Measurements from ENCODE around the gene POLG. TPM values are rescaled to one million over a fixed set of nuclear protein-coding genes. Genes with fewer than 3 reads are reported as not detected.

Gene POLG
- total and polyA plus RNA-seq, 2 of the 13 experiments (the other 11 are each of a cell fraction or from before 2014, with no cell fraction given) = 26.6 to 35.5 TPM

Small RNA genes within 50 kb of the gene (microRNA-seq; reads per million reads assigned to microRNA genes)
- not detected for gene MIR6766
- not detected for gene MIR9-3

Small RNA genes within 50 kb of the gene (small RNA-seq; reads per million reads assigned to genes)
- 0 reads per million in 3 experiments for gene MIR6766 (ENCODE audit: insufficient read depth in 2 of 3, insufficient read length in 3 of 3, low read depth in 2 of 3, low replicate concordance in 1 of 3)

Other genes starting within 250 kb of the POLG start
- 12.2 and 22.4 TPM in 2 replicates for gene ABHD2, start 246.4 kb downstream of the POLG start, total RNA-seq (2016; rRNA removed; fragmentation: Illumina TruSeq; extraction: Trizol)
- gene ABHD2, start 246.4 kb downstream of the POLG start, polyA plus RNA-seq (2011; rRNA removed) = 14.8 and 16.9 TPM in 2 replicates
- not detected in 2 replicates for gene RLBP1, start 113.2 kb downstream of the POLG start, total RNA-seq (2016; rRNA removed; fragmentation: Illumina TruSeq; extraction: Trizol)
- 0.07 and 0.22 TPM in 2 replicates for gene RLBP1, start 113.2 kb downstream of the POLG start, polyA plus RNA-seq (2011; rRNA removed)
- 68.8 and 99.2 TPM in 2 replicates for gene FANCI, start 90.8 kb downstream of the POLG start, total RNA-seq (2016; rRNA removed; fragmentation: Illumina TruSeq; extraction: Trizol)
- 10.4 and 15.7 TPM in 2 replicates for gene FANCI, start 90.8 kb downstream of the POLG start, polyA plus RNA-seq (2011; rRNA removed)
- not detected in 2 replicates for gene RHCG, start 161.8 kb upstream of the POLG start, total RNA-seq (2016; rRNA removed; fragmentation: Illumina TruSeq; extraction: Trizol)
- not detected in 2 replicates for gene RHCG, start 161.8 kb upstream of the POLG start, polyA plus RNA-seq (2011; rRNA removed)
- 14.3 and 14.8 TPM in 2 replicates for gene TICRR, start 240.6 kb upstream of the POLG start, total RNA-seq (2016; rRNA removed; fragmentation: Illumina TruSeq; extraction: Trizol)
- gene TICRR, start 240.6 kb upstream of the POLG start, polyA plus RNA-seq (2011; rRNA removed) = 3.3 and 4.1 TPM in 2 replicates

Data from HepG2 (cell line).